Activated gamma-delta T cell treated with anti-CD3 and anti-CD28 coated beads, Interleukin-2, amount 50 U/mL, for 16 hours (primary cell): ENCODE results near the gene ULK3.
"Not testable (repeated sequence)": the region's sequence is repeated elsewhere in the genome, so short reads cannot be mapped to it uniquely, and the experiment has no call there.

ENCODE experiments used
- DNase-seq: peaks from one replicate; pipeline ENCODE4 v3.0.0-alpha.2; 2020; ENCODE audit warnings: low read depth

ULK3 gene

GRCh38 chr15:74842581-74843444, at the start of gene ULK3:
Gene ULK3 (minus strand): TSS chr15:74843156. CDS start chr15:74843105, 51 bp downstream.
- peak; percentile 87 for DNase-seq

GRCh38 chr15:74892313-74892712, 49.4 kb upstream of the ULK3 start:
- no peak for DNase-seq

GRCh38 chr15:74891469-74891868, 48.5 kb upstream of the ULK3 start:
- DNase-seq = no peak

GRCh38 chr15:74890665-74890960, 47.7 kb upstream of the ULK3 start:
- no peak for DNase-seq

GRCh38 chr15:74889883-74890664, 47.1 kb upstream of the ULK3 start, which contains the start of gene MPI:
Gene MPI (plus strand): TSS chr15:74890042. CDS start chr15:74890074, 32 bp downstream.
- DNase-seq = peak; percentile 78

GRCh38 chr15:74889390-74889882, 46.5 kb upstream of the ULK3 start:
- DNase-seq = no peak

- DNase-seq = no peak
Measured at GRCh38 chr15:74888716-74889115, 45.8 kb upstream of the ULK3 start.

- DNase-seq = not testable (repeated sequence)
Measured at GRCh38 chr15:74887537-74888193, 44.7 kb upstream of the ULK3 start.

- DNase-seq = no peak
Measured at GRCh38 chr15:74885461-74885860, 42.5 kb upstream of the ULK3 start.

- no peak for DNase-seq
Measured at GRCh38 chr15:74884428-74885223, 41.7 kb upstream of the ULK3 start.

- DNase-seq = no peak
Measured at GRCh38 chr15:74882528-74882927, 39.6 kb upstream of the ULK3 start.

GRCh38 chr15:74878273-74878672, 35.3 kb upstream of the ULK3 start:
- no peak for DNase-seq

GRCh38 chr15:74873756-74874424, 30.9 kb upstream of the ULK3 start:
- no peak for DNase-seq

- peak; percentile 83 for DNase-seq
Measured at GRCh38 chr15:74873036-74873755, 30.2 kb upstream of the ULK3 start, which contains the start of gene SCAMP2. Gene SCAMP2 (minus strand): TSS chr15:74873365. CDS start chr15:74873255, 110 bp downstream.

GRCh38 chr15:74872702-74873035, 29.7 kb upstream of the ULK3 start:
- DNase-seq = no peak

- DNase-seq = no peak
Measured at GRCh38 chr15:74870436-74871215, 27.7 kb upstream of the ULK3 start.

- DNase-seq = no peak
Measured at GRCh38 chr15:74869726-74870407, 26.9 kb upstream of the ULK3 start.

GRCh38 chr15:74869372-74869725, 26.4 kb upstream of the ULK3 start:
- no peak for DNase-seq

- DNase-seq = no peak
Measured at GRCh38 chr15:74868059-74868458, 25.1 kb upstream of the ULK3 start.
